B cell (primary cell): ENCODE results near the gene TLR5. TPM values are rescaled to one million over a fixed set of nuclear protein-coding genes. Genes with fewer than 3 reads are reported as not detected.

Experiments used
- ATAC-seq: fragments of 200-7000 bp; cut with Tn5 transposase; one replicate; pipeline ENCODE4 v1.10.0; 2021; ENCODE audit warnings: low read depth, mild to moderate bottlenecking, moderate number of reproducible peaks, moderate library complexity
- CTCF ChIA-PET: fragments of 350-600 bp; sonication (Branson Sonifier 250); formaldehyde crosslinking; loops from one replicate; lab custom pipeline; 2021; ENCODE audit warnings: antibody characterized with exemption, inconsistent platforms; lab: Charles Lee
- POLR2A ChIA-PET: fragments of 350-600 bp; sonication (Branson Sonifier 250); formaldehyde crosslinking; loops from one replicate; lab custom pipeline; 2021; ENCODE audit warnings: antibody characterized with exemption; lab: Charles Lee
- DNase-seq: peaks from one replicate; pipeline ENCODE4 v3.0.0; 2013
- H2AFZ ChIP-seq: 2 replicates; pipeline ENCODE4 v1.6.1; 2012; ENCODE audit warnings: mild to moderate bottlenecking, low read depth, low read length; ENCODE audit not compliant: insufficient read depth, poor library complexity, severe bottlenecking
- H3K27ac ChIP-seq, 2 donors: 1 replicate in 1 of 2; 2 replicates in 1 of 2; pipeline ENCODE4 v1.5.1; 2012 to 2013; ENCODE audit warnings: low read length in 2 of 2, mild to moderate bottlenecking in 2 of 2, moderate library complexity in 1 of 2
- H3K27me3 ChIP-seq, 4 experiments: fragments of 200-600 bp in 1 of 4; sonication (generic) in 1 of 4; replicated peaks in 1 of 4; 1 replicate in 2 of 4; 2 replicates in 2 of 4; pipeline versions ENCODE4 v1.6.1 to v1.7.0; 2013 to 2016; ENCODE audit warnings: low read length in 3 of 4, mild to moderate bottlenecking in 2 of 4, mixed read lengths in 1 of 4, moderate library complexity in 1 of 4; ENCODE audit not compliant: insufficient read depth in 4 of 4, control insufficient read depth in 3 of 4; ENCODE audit errors: control extremely low read depth in 1 of 4
- H3K36me3 ChIP-seq, 2 experiments: replicated peaks in 1 of 2; 1 replicate in 1 of 2; 2 replicates in 1 of 2; pipeline versions ENCODE4 v1.6.1 to v1.7.1; 2013; ENCODE audit warnings: low read length in 1 of 2; ENCODE audit not compliant: insufficient read depth in 2 of 2, control insufficient read depth in 1 of 2; ENCODE audit errors: control extremely low read depth in 1 of 2, extremely low read depth in 1 of 2
- H3K4me1 ChIP-seq, 2 donors: fragments of 200-600 bp in 1 of 2; sonication (generic) in 1 of 2; 1 replicate in 1 of 2; 2 replicates in 1 of 2; pipeline versions ENCODE4 v1.5.1 to v1.6.1; 2013 to 2017; ENCODE audit warnings: low read length in 2 of 2; ENCODE audit not compliant: control insufficient read depth in 2 of 2, insufficient read depth in 2 of 2
- H3K4me2 ChIP-seq: replicated peaks from 2 replicates; pipeline ENCODE3; 2012; ENCODE audit warnings: mild to moderate bottlenecking, low read depth, low read length; ENCODE audit not compliant: poor library complexity, severe bottlenecking
- H3K4me3 ChIP-seq, 5 experiments: fragments of 200-600 bp in 1 of 5; sonication (generic) in 1 of 5; 1 replicate in 3 of 5; 2 replicates in 2 of 5; pipeline versions ENCODE4 v1.5.1 to v1.7.0; 2011 to 2016; ENCODE audit warnings: low read length in 4 of 5, mild to moderate bottlenecking in 4 of 5, low read depth in 2 of 5, control low read depth in 1 of 5, moderate library complexity in 1 of 5; ENCODE audit not compliant: insufficient read depth in 1 of 5; ENCODE audit errors: control extremely low read depth in 1 of 5, extremely low read depth in 1 of 5
- H3K79me2 ChIP-seq: fragments of 200-600 bp; sonication (generic); one replicate; pipeline ENCODE4 v1.6.0; 2016; ENCODE audit warnings: low read length; ENCODE audit not compliant: control insufficient read depth, insufficient read depth
- H3K9ac ChIP-seq: fragments of 200-600 bp; sonication (generic); 2 replicates; pipeline ENCODE4 v1.6.1; 2017; ENCODE audit warnings: mild to moderate bottlenecking, low read length, moderate library complexity
- H3K9me3 ChIP-seq, 3 donors: one replicate each; pipeline versions ENCODE4 v1.6.1 to v1.7.1; 2013; ENCODE audit warnings: low read length in 2 of 3; ENCODE audit not compliant: control insufficient read depth in 2 of 3, insufficient read depth in 1 of 3; ENCODE audit errors: control extremely low read depth in 1 of 3
- H4K20me1 ChIP-seq: 2 replicates; pipeline ENCODE4 v1.6.0; 2012; ENCODE audit warnings: mild to moderate bottlenecking, low read length; ENCODE audit not compliant: insufficient read depth, control insufficient read depth, poor library complexity, severe bottlenecking
- H3K27ac Mint-ChIP-seq: one replicate; pipeline ENCODE4 v1.8.0; 2021; ENCODE audit warnings: mixed read lengths
- H3K27me3 Mint-ChIP-seq: one replicate; pipeline ENCODE4 v1.8.0; 2021; ENCODE audit warnings: mixed read lengths
- H3K4me1 Mint-ChIP-seq: one replicate; pipeline ENCODE4 v1.8.0; 2021; ENCODE audit warnings: mixed read lengths
- H3K4me3 Mint-ChIP-seq: one replicate; pipeline ENCODE4 v1.8.0; 2021; ENCODE audit warnings: mixed read lengths
- H3K9me3 Mint-ChIP-seq: one replicate; pipeline ENCODE4 v1.8.0; 2022; ENCODE audit warnings: mixed read lengths; ENCODE audit not compliant: insufficient read depth
- CTCF ChIP-seq: fragments of 200-600 bp; IDR thresholded peaks from one replicate; pipeline ENCODE4 v1.8.0; 2022; ENCODE audit warnings: antibody characterized with exemption, mild to moderate bottlenecking
- EZH2 ChIP-seq: IDR thresholded peaks from 2 replicates; pipeline ENCODE4 v1.6.1; 2012; ENCODE audit warnings: borderline replicate concordance, low read depth, mild to moderate bottlenecking, moderate library complexity, low read length; ENCODE audit not compliant: insufficient read depth, poor library complexity, severe bottlenecking
- WGBS: methylation state at CpG from one replicate; pipeline ENCODE4 v1.1.5; 2013; ENCODE audit warnings: missing lambda C conversion rate; ENCODE audit not compliant: insufficient coverage; 5-methylcytosine and 5-hydroxymethylcytosine counted together
- intact Hi-C: fragments of 100-400 bp; cut with micrococcal nuclease; formaldehyde crosslinking; loops from one replicate; pipeline ENCODE4 v1.10.0; 2022
- polyA plus RNA-seq: library from polyadenylated mRNA; depleted of rRNA; stranded (reverse); fragments of >200 nt; gene quantifications from 2 replicates; pipeline ENCODE4 v1.2.3, GENCODE V29; 2012
- total RNA-seq, 2 donors: library from RNA; stranded (reverse); fragments of 120-200 nt in 1 of 2; gene quantifications; 1 replicate in 1 of 2; 2 replicates in 1 of 2; pipeline versions ENCODE4 v1.2.3 to v1.2.4, GENCODE V29; 2013 to 2022

TLR5 gene
- total and polyA plus RNA-seq, 2 donors (not counting 1 experiment from before 2014, with no cell fraction given), result 0.21 TPM; not detected in 1

GRCh38 chr1:223133824-223134435, 9.1 kb downstream of the TLR5 start:
- no peaks in the 10 kb centered on the region for H3K9me3 Mint-ChIP-seq
- ATAC-seq (peak; percentile 92), DNase-seq (peak; percentile 83)
- H3K4me1 Mint-ChIP-seq, result peaks cover 22% of the 10 kb centered on the region
- TF ChIP-seq EZH2, result no peak
- TF ChIP-seq CTCF, result peak; percentile 12
- CTCF ChIA-PET, result interaction anchor here (0.6 to 8.7 kb wide), 32 partner anchors 8 to 669 kb away, joined by 3 to 95 read pairs (median 4); partner anchors contain the start of genes FAM177B and TLR5
- peak overlapping the region; percentile 29 for H3K9ac ChIP-seq
- H3K9me3 ChIP-seq, result no peaks in the 10 kb centered on the region
- H3K27ac Mint-ChIP-seq, result no peak overlapping the region
- no peaks in the 10 kb centered on the region for H4K20me1 ChIP-seq
- intact Hi-C loops, result loop anchor here (1.0 kb wide), 1 partner anchor 9 kb away; the partner anchor contains the start of gene TLR5
- H3K4me3 ChIP-seq, result peak overlapping the region; percentile 13 to 58 (median 19)
- POLR2A ChIA-PET, result no interaction called here
- H3K36me3 ChIP-seq, result no peaks in the 10 kb centered on the region
- peak overlapping the region; percentile 71 for H3K4me2 ChIP-seq
- peak overlapping the region; percentile 83 for H3K4me3 Mint-ChIP-seq
- peak overlapping the region; percentile 58 for H2AFZ ChIP-seq
- H3K27me3 Mint-ChIP-seq, result peaks cover 84% of the 10 kb centered on the region
- no peak overlapping the region for H3K27ac ChIP-seq
- H3K27me3 ChIP-seq, result peaks cover 0 to 54% (median 30%) of the 10 kb centered on the region in 4 experiments
- no peaks in the 10 kb centered on the region for H3K79me2 ChIP-seq
- peaks cover 16 to 19% of the 10 kb centered on the region in 2 donors for H3K4me1 ChIP-seq
- 0% methylated on average over 16 of the region's 23 CpGs for whole genome bisulfite sequencing

GRCh38 chr1:223133306-223133823, 9.7 kb downstream of the TLR5 start:
- no peaks in the 10 kb centered on the region for H3K36me3 ChIP-seq
- TF ChIP-seq EZH2, result no peak
- TF ChIP-seq CTCF, result peak; percentile 93
- peak overlapping the region; percentile 58 for H2AFZ ChIP-seq
- peaks cover 0 to 58% (median 32%) of the 10 kb centered on the region in 4 experiments for H3K27me3 ChIP-seq
- no peak overlapping the region for H3K27ac ChIP-seq
- H3K79me2 ChIP-seq, result no peaks in the 10 kb centered on the region
- peak overlapping the region; percentile 83 for H3K4me3 Mint-ChIP-seq
- H3K9me3 ChIP-seq, result no peaks in the 10 kb centered on the region
- H3K4me1 Mint-ChIP-seq, result peaks cover 22% of the 10 kb centered on the region
- peak overlapping the region; percentile 71 for H3K4me2 ChIP-seq
- no peak for DNase-seq
- no peaks in the 10 kb centered on the region for H3K9me3 Mint-ChIP-seq
- WGBS, result 50% methylated on average over 11 of the region's 15 CpGs
- ChIA-PET CTCF (interaction anchor here (0.6 to 8.7 kb wide), 33 partner anchors 9 to 668 kb away, joined by 3 to 95 read pairs (median 4); partner anchors contain the start of genes FAM177B and TLR5), POLR2A (no interaction called here)
- no peaks in the 10 kb centered on the region for H4K20me1 ChIP-seq
- H3K9ac ChIP-seq, result peak overlapping the region; percentile 29
- H3K27me3 Mint-ChIP-seq, result peaks cover 85% of the 10 kb centered on the region
- peak overlapping the region in 2 of 5 experiments; percentile 34 to 58 for H3K4me3 ChIP-seq
- ATAC-seq, result peak; percentile 8
- H3K4me1 ChIP-seq, result peaks cover 16 to 20% of the 10 kb centered on the region in 2 donors
- intact Hi-C loops, result loop anchor here (1.0 kb wide), 1 partner anchor 10 kb away; the partner anchor contains the start of gene TLR5
- H3K27ac Mint-ChIP-seq, result no peak overlapping the region
